ENCODE data around the gene NCBP1.

NCBP1 gene

DNA sequence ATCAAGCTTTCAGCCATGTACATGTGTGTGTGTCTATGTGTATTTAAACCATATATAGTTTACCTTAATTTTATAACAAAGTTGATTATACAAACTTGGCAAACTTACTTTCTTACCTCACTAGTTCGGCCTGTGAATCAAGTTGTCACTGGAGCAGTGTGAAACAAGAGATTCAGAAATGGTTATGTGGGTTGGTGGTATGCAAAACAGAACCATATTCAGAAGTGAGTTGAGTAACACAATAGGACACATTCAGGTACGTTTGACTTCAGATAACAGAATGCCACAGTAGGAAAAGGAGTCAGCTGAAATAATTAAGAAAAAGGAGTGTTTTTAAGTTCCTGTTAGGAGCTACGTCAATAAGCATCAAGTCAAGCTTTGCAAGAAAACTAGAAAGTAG lies 42.0 kb downstream of the NCBP1 start:
- no peaks in the 10 kb centered on the region for H3K27me3 ChIP-seq (ENCODE audit: control insufficient read depth, low read length)
- H3K9me3 ChIP-seq (ENCODE audit: control insufficient read depth, insufficient read depth, low read length), result no peaks in the 10 kb centered on the region
- no peaks in the 10 kb centered on the region for H3K4me1 ChIP-seq (ENCODE audit: control insufficient read depth, low read length)
- H3K4me3 ChIP-seq (ENCODE audit: low read length), result no peak overlapping the region
- no peaks in the 10 kb centered on the region for H3K9me2 ChIP-seq (replicated peaks; ENCODE audit: control insufficient read depth, low read length)
- H3K79me2 ChIP-seq (ENCODE audit: control insufficient read depth, low read length), result no peaks in the 10 kb centered on the region
- H3K27ac ChIP-seq (ENCODE audit: low read depth, low read length), result no peak overlapping the region
- no peaks in the 10 kb centered on the region for H4K20me1 ChIP-seq (ENCODE audit: control insufficient read depth, insufficient read depth, low read depth, low read length)
- peaks cover 85% of the 10 kb centered on the region for H3K36me3 ChIP-seq (ENCODE audit: control insufficient read depth, low read length)
- H3K4me2 ChIP-seq (ENCODE audit: low read length), result no peak overlapping the region
- TF ChIP-seq, protein P1, sequence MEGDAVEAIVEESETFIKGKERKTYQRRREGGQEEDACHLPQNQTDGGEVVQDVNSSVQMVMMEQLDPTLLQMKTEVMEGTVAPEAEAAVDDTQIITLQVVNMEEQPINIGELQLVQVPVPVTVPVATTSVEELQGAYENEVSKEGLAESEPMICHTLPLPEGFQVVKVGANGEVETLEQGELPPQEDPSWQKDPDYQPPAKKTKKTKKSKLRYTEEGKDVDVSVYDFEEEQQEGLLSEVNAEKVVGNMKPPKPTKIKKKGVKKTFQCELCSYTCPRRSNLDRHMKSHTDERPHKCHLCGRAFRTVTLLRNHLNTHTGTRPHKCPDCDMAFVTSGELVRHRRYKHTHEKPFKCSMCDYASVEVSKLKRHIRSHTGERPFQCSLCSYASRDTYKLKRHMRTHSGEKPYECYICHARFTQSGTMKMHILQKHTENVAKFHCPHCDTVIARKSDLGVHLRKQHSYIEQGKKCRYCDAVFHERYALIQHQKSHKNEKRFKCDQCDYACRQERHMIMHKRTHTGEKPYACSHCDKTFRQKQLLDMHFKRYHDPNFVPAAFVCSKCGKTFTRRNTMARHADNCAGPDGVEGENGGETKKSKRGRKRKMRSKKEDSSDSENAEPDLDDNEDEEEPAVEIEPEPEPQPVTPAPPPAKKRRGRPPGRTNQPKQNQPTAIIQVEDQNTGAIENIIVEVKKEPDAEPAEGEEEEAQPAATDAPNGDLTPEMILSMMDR (IDR thresholded peaks at IDR 0.05; ENCODE audit: low read depth, low read length, poor library complexity, severe bottlenecking), result no peak
- H3F3A ChIP-seq (ENCODE audit: control insufficient read depth, insufficient read depth), result peaks cover 8% of the 10 kb centered on the region; the same call in 1 of the 2 replicates

DNA sequence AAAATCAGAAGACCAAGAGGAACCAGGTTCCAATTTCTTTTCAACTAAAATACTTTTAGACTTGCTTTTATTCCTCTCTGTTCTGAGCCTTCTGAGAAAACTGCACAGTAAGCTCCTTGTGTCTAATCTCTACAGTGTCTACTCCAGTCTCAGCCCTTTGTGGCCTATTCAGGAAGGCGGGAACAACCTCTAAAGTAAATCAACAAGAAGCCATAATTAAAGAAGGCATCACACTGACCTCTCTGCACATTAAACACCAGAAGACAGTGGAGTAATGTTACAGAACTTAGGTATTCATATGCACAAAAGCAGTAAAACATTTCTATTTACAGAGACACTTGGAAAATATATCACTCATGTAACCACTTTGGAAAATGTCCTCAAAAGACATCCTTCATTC lies 48.6 kb downstream of the NCBP1 start:
- H3K27ac ChIP-seq (ENCODE audit: low read depth, low read length), result no peak overlapping the region
- no peak overlapping the region for H3K4me3 ChIP-seq (ENCODE audit: low read length)
- no peak for TF ChIP-seq EZH2phosphoT487 (IDR thresholded peaks at IDR 0.05; ENCODE audit: borderline replicate concordance, low read length)
- TF ChIP-seq, protein P1 (IDR thresholded peaks at IDR 0.05; ENCODE audit: low read depth, low read length, poor library complexity, severe bottlenecking), result no peak
- no peaks in the 10 kb centered on the region for H3K27me3 ChIP-seq (ENCODE audit: control insufficient read depth, low read length)
- H3K9me2 ChIP-seq (replicated peaks; ENCODE audit: control insufficient read depth, low read length), result no peaks in the 10 kb centered on the region
- H3K4me1 ChIP-seq (ENCODE audit: control insufficient read depth, low read length), result no peaks in the 10 kb centered on the region
- peaks cover 10% of the 10 kb centered on the region; the same call in 1 of the 2 replicates for H3F3A ChIP-seq (ENCODE audit: control insufficient read depth, insufficient read depth)
- no peak overlapping the region for H3K4me2 ChIP-seq (ENCODE audit: low read length)
- H3K36me3 ChIP-seq (ENCODE audit: control insufficient read depth, low read length), result peaks cover 73% of the 10 kb centered on the region
- H4K20me1 ChIP-seq (ENCODE audit: control insufficient read depth, insufficient read depth, low read depth, low read length), result no peaks in the 10 kb centered on the region
- H3K9me3 ChIP-seq (ENCODE audit: control insufficient read depth, insufficient read depth, low read length), result no peaks in the 10 kb centered on the region
- no peaks in the 10 kb centered on the region for H3K79me2 ChIP-seq (ENCODE audit: control insufficient read depth, low read length)

DNA sequence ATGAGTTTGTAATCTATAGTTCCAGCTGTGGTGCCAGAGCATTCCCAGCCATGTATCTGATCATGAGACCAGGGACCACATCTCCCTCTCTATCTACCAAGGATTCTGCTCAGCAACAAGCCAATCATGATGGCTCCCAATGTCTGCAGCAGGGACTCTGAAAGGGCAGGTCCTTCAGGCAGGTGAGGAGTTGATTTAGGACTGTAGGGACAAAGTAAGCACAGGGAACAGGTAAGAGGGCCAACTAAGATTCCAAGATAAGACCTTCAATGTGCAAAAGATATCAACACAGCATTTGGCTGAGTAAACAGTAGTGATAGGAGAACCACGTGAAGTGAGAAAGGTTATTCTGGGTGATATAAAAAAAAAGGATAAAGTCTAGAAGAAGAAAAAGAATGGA lies 55.0 kb downstream of the NCBP1 start:
- TF ChIP-seq, protein P1 (IDR thresholded peaks at IDR 0.05; ENCODE audit: low read depth, low read length, poor library complexity, severe bottlenecking), result no peak
- TF ChIP-seq EZH2phosphoT487 (IDR thresholded peaks at IDR 0.05; ENCODE audit: borderline replicate concordance, low read length), result no peak
- Histone ChIP-seq H3K27ac (ENCODE audit: low read depth, low read length) (no peak overlapping the region), H3K36me3 (ENCODE audit: control insufficient read depth, low read length) (peaks cover 75% of the 10 kb centered on the region), H3K4me2 (ENCODE audit: low read length) (no peak overlapping the region), H3K4me3 (ENCODE audit: low read length) (no peak overlapping the region), H3K27me3 (ENCODE audit: control insufficient read depth, low read length) (no peaks in the 10 kb centered on the region), H3K79me2 (ENCODE audit: control insufficient read depth, low read length) (peaks cover 3% of the 10 kb centered on the region; the same call in 1 of the 2 replicates), H3K9me3 (ENCODE audit: control insufficient read depth, insufficient read depth, low read length) (no peaks in the 10 kb centered on the region), H4K20me1 (ENCODE audit: control insufficient read depth, insufficient read depth, low read depth, low read length) (no peaks in the 10 kb centered on the region), H3F3A (ENCODE audit: control insufficient read depth, insufficient read depth) (no peaks in the 10 kb centered on the region), H3K9me2 (replicated peaks; ENCODE audit: control insufficient read depth, low read length) (no peaks in the 10 kb centered on the region), H3K4me1 (ENCODE audit: control insufficient read depth, low read length) (peaks cover 5% of the 10 kb centered on the region)

Data from DOHH2 (cell line).